ENCODE results near the gene SARNP. TPM values are rescaled to one million over a fixed set of nuclear protein-coding genes. Genes with fewer than 3 reads are reported as not detected.

SARNP gene
- polyA plus RNA-seq, 1 of the 3 experiments (the other 2 are of a cell fraction): 65.8 TPM

GRCh38 chr12:55713721-55714120 lies 103.8 kb downstream of the SARNP start (continued):
- TF ChIP-seq IRF3 (IDR thresholded peaks at IDR 0.05; ENCODE audit: low read depth, low read length) (no peak), USF2 (IDR thresholded peaks at IDR 0.05; ENCODE audit: borderline replicate concordance, low read depth, low read length) (no peak), FOXJ3 (CRISPR knock-in tag; IDR thresholded peaks at IDR 0.05) (no peak), ZBTB33 (IDR thresholded peaks at IDR 0.05; ENCODE audit: borderline replicate concordance, low read depth) (no peak), FOSL2 (IDR thresholded peaks at IDR 0.05; ENCODE audit: borderline replicate concordance, low read depth) (peak; percentile 74), ELF1 (IDR thresholded peaks at IDR 0.05) (no peak), JUND (IDR thresholded peaks at IDR 0.05) (peak; percentile 61), TCF12 (IDR thresholded peaks at IDR 0.05) (peak; percentile 42; the same call in 1 of the 2 replicates), PBX3 (IDR thresholded peaks at IDR 0.05) (peak; percentile 60), RXRA (IDR thresholded peaks at IDR 0.05; ENCODE audit: borderline replicate concordance, low read depth) (no peak), RAD21 (IDR thresholded peaks at IDR 0.05; ENCODE audit: low read length) (no peak), GABPA (IDR thresholded peaks at IDR 0.05; ENCODE audit: low read depth) (no peak), TEAD4 (IDR thresholded peaks at IDR 0.05; ENCODE audit: borderline replicate concordance, insufficient read depth) (peak; percentile 33; the same call in 1 of the 2 replicates), SMC3 (IDR thresholded peaks at IDR 0.05; ENCODE audit: low read depth, low read length) (no peak), NRF1 (IDR thresholded peaks at IDR 0.05; ENCODE audit: low read depth, low read length) (no peak), GATA2 (CRISPR knock-in tag; IDR thresholded peaks at IDR 0.05) (no peak), RCOR1 (IDR thresholded peaks at IDR 0.05; ENCODE audit: low read length) (no peak), SIN3A (IDR thresholded peaks at IDR 0.05; ENCODE audit: borderline replicate concordance, low read depth, low read length) (no peak), YY1 (IDR thresholded peaks at IDR 0.05; ENCODE audit: low read depth) (no peak), MXI1 (IDR thresholded peaks at IDR 0.05; ENCODE audit: low read depth, low read length) (no peak), TAF1 (IDR thresholded peaks at IDR 0.05; ENCODE audit: borderline replicate concordance, low read depth, low read length) (no peak), EZH2phosphoT487 (IDR thresholded peaks at IDR 0.05; ENCODE audit: borderline replicate concordance, low read depth) (no peak)

All from SK-N-SH (cell line).